Gastrocnemius medialis (tissue), 4 donors: ENCODE measurements around the gene MSI2. TPM values are rescaled to one million over a fixed set of nuclear protein-coding genes. Genes with fewer than 3 reads are reported as not detected.
"Not testable (repeated sequence)": the region's sequence is repeated elsewhere in the genome, so short reads cannot be mapped to it uniquely, and the experiment has no call there.

Experiments
- ATAC-seq, 2 donors: fragments of 150-250 bp; one replicate each; pipeline ENCODE4 v1.9.1; 2016
- DNase-seq, 2 donors: peaks; one replicate each; pipeline ENCODE4 v3.0.0-alpha.2; 2019
- H3K27ac ChIP-seq, 4 donors: fragments of 200-600 bp; sonication (generic); 1 replicate in 1 of 4; 2 replicates in 3 of 4; pipeline ENCODE4 v1.5.1; 2016 to 2018; ENCODE audit warnings: mild to moderate bottlenecking in 2 of 4, moderate library complexity in 1 of 4
- H3K27me3 ChIP-seq, 3 donors: fragments of 200-600 bp; sonication (generic) in 2 of 3; 1 replicate in 1 of 3; 2 replicates in 2 of 3; pipeline versions ENCODE4 v1.5.1 to v1.6.0; 2016 to 2019; ENCODE audit warnings: mild to moderate bottlenecking in 1 of 3, moderate library complexity in 1 of 3
- H3K36me3 ChIP-seq, 2 donors: fragments of 200-600 bp; sonication (generic) in 1 of 2; one replicate each; pipeline ENCODE4 v1.5.1; 2017 to 2018
- H3K4me1 ChIP-seq, 2 donors: fragments of 200-600 bp; sonication (generic) in 1 of 2; one replicate each; pipeline ENCODE4 v1.5.1; 2016 to 2017; ENCODE audit warnings: mild to moderate bottlenecking in 2 of 2
- H3K4me3 ChIP-seq, 4 donors: fragments of 200-600 bp; sonication (generic) in 3 of 4; 1 replicate in 1 of 4; 2 replicates in 3 of 4; pipeline ENCODE4 v1.5.1; 2016 to 2019; ENCODE audit warnings: mild to moderate bottlenecking in 2 of 4
- H3K9me3 ChIP-seq, 3 donors: fragments of 200-600 bp; sonication (generic) in 2 of 3; 1 replicate in 1 of 3; 2 replicates in 2 of 3; pipeline ENCODE4 v1.5.1; 2016 to 2019
- CTCF ChIP-seq, 5 experiments: fragments of 450-650 bp in 3 of 5; fragments of 200-600 bp in 2 of 5; sonication (generic) in 2 of 5; IDR thresholded peaks in 4 of 5; conservative IDR thresholded peaks in 1 of 5; 1 replicate in 4 of 5; 2 replicates in 1 of 5; pipeline ENCODE4 v1.5.1; 2016 to 2019; ENCODE audit warnings: antibody characterized with exemption in 5 of 5, mild to moderate bottlenecking in 3 of 5, moderate library complexity in 3 of 5
- POLR2A ChIP-seq, 2 donors: fragments of 450-650 bp; IDR thresholded peaks; one replicate each; pipeline ENCODE4 v1.6.1; 2017; ENCODE audit warnings: antibody characterized with exemption in 2 of 2, mild to moderate bottlenecking in 2 of 2, moderate library complexity in 2 of 2
- in situ Hi-C, 4 donors: fragments of 200-750 bp; cut with MboI; loops; one replicate each; pipeline versions ENCODE4 v1.15.0 to v1.8.0; 2017; ENCODE audit warnings: low sequenced_read_pairs in 4 of 4
- intact Hi-C: fragments of 100-400 bp; cut with DNase I; formaldehyde crosslinking; loops from one replicate; pipeline ENCODE4 v1.15.1; 2023; ENCODE audit warnings: low total_unique reads
- total RNA-seq, 4 donors: library from RNA; depleted of rRNA; stranded (reverse); fragments of >200 nt; gene quantifications; one replicate each; pipeline versions ENCODE4 v1.1.0 to v1.2.3, GENCODE V29; 2016

MSI2 gene
- total RNA-seq, 4 donors from 2014 or later, result 33.1 to 66.2 (median 48.5) TPM

GRCh38 chr17:57296231-57296630, 39.9 kb downstream of the MSI2 start:
- Histone ChIP-seq H3K9me3 (no peaks in the 10 kb centered on the region), H3K27me3 (no peaks in the 10 kb centered on the region), H3K4me3 (no peak overlapping the region), H3K36me3 (peaks cover 0 to 13% of the 10 kb centered on the region in 2 donors), H3K4me1 (peaks cover 34 to 41% of the 10 kb centered on the region in 2 donors), H3K27ac (peak overlapping the region; percentile 77 to 91 (median 84))
- no peak for ATAC-seq
- in situ Hi-C loops (no loop called here), intact Hi-C loops (no loop called here)
- TF ChIP-seq POLR2A (IDR thresholded peaks at IDR 0.05), result no peak
- TF ChIP-seq CTCF (IDR thresholded peaks at IDR 0.05 in 4 of 5, conservative IDR thresholded peaks at IDR 0.05 in 1 of 5), result no peak
- no peak for DNase-seq

- in situ Hi-C loops, result no loop called here
- TF ChIP-seq POLR2A (IDR thresholded peaks at IDR 0.05), result no peak
- ATAC-seq (no peak), DNase-seq (no peak)
- no peak overlapping the region for H3K4me3 ChIP-seq
- intact Hi-C loops, result no loop called here
- peaks cover 39 to 48% of the 10 kb centered on the region in 2 donors for H3K4me1 ChIP-seq
- H3K27me3 ChIP-seq, result no peaks in the 10 kb centered on the region
- peaks cover 0 to 13% of the 10 kb centered on the region in 2 donors for H3K36me3 ChIP-seq
- H3K9me3 ChIP-seq, result no peaks in the 10 kb centered on the region
- H3K27ac ChIP-seq, result no peak overlapping the region
These were observed 42.9 kb downstream of the MSI2 start for GRCh38 chr17:57299176-57299575.

GRCh38 chr17:57300592-57300991, 44.3 kb downstream of the MSI2 start:
- in situ Hi-C loops, H3K4me3 ChIP-seq, intact Hi-C loops, ATAC-seq, DNase-seq, H3K9me3 ChIP-seq, H3K27me3 ChIP-seq, H3K27ac ChIP-seq: not testable (repeated sequence)
- peaks cover 0 to 13% of the 10 kb centered on the region in 2 donors for H3K36me3 ChIP-seq
- peaks cover 25 to 38% of the 10 kb centered on the region in 2 donors for H3K4me1 ChIP-seq

- Histone ChIP-seq H3K27me3 (no peaks in the 10 kb centered on the region), H3K4me3 (no peak overlapping the region), H3K4me1 (peaks cover 12 to 39% of the 10 kb centered on the region in 2 donors), H3K36me3 (peaks cover 0 to 9% of the 10 kb centered on the region in 2 donors), H3K9me3 (no peaks in the 10 kb centered on the region), H3K27ac (peak overlapping the region in 1 of 4 donors; percentile 7)
- intact Hi-C loops (no loop called here), in situ Hi-C loops (no loop called here)
- TF ChIP-seq POLR2A (IDR thresholded peaks at IDR 0.05), result no peak
- no peak for TF ChIP-seq CTCF (IDR thresholded peaks at IDR 0.05 in 4 of 5, conservative IDR thresholded peaks at IDR 0.05 in 1 of 5)
- ATAC-seq (no peak), DNase-seq (no peak)
These were observed 46.6 kb downstream of the MSI2 start for GRCh38 chr17:57302690-57303465.

- H3K36me3 ChIP-seq, result no peaks in the 10 kb centered on the region
- no peaks in the 10 kb centered on the region for H3K27me3 ChIP-seq
- H3K4me3 ChIP-seq, result no peak overlapping the region
- H3K4me1 ChIP-seq, result peaks cover 30 to 60% of the 10 kb centered on the region in 2 donors
- TF ChIP-seq POLR2A (IDR thresholded peaks at IDR 0.05), result no peak
- in situ Hi-C loops (no loop called here), intact Hi-C loops (no loop called here)
- peak overlapping the region in 2 of 4 donors; percentile 4 to 30 for H3K27ac ChIP-seq
- no peaks in the 10 kb centered on the region for H3K9me3 ChIP-seq
- ATAC-seq (no peak), DNase-seq (no peak)
These were observed 48.9 kb downstream of the MSI2 start for GRCh38 chr17:57305144-57305728.

- H3K4me1 ChIP-seq, result peaks cover 35 to 61% of the 10 kb centered on the region in 2 donors
- ATAC-seq, result peak in 1 of 2 donors; percentile 29
- TF ChIP-seq CTCF (IDR thresholded peaks at IDR 0.05 in 4 of 5, conservative IDR thresholded peaks at IDR 0.05 in 1 of 5) (no peak), POLR2A (IDR thresholded peaks at IDR 0.05) (no peak)
- no peaks in the 10 kb centered on the region for H3K27me3 ChIP-seq
- no peaks in the 10 kb centered on the region for H3K9me3 ChIP-seq
- no peak for DNase-seq
- H3K4me3 ChIP-seq, result no peak overlapping the region
- H3K27ac ChIP-seq, result peak overlapping the region in 2 of 4 donors; percentile 4 to 7
- H3K36me3 ChIP-seq, result no peaks in the 10 kb centered on the region
- in situ Hi-C loops, result no loop called here
- intact Hi-C loops, result no loop called here
These were observed 49.7 kb downstream of the MSI2 start for GRCh38 chr17:57305908-57306504.
